NCI-H510A treated with DMSO at 0.1 percent for 48 hours (cell line): ENCODE measurements around the gene BID.
A peak's percentile ranks its signal among the peaks of the same experiment; 100 is the strongest.

Source experiments
- DNase-seq: peaks from one replicate; lab custom pipeline; 2025; lab: John Stamatoyannopoulos, UW

BID gene

GRCh38 chr22:17803609-17804270, 29.5 kb upstream of the BID start:
- no peak for DNase-seq

- no peak for DNase-seq
These were observed 28.6 kb upstream of the BID start for GRCh38 chr22:17802822-17803221.

DNA sequence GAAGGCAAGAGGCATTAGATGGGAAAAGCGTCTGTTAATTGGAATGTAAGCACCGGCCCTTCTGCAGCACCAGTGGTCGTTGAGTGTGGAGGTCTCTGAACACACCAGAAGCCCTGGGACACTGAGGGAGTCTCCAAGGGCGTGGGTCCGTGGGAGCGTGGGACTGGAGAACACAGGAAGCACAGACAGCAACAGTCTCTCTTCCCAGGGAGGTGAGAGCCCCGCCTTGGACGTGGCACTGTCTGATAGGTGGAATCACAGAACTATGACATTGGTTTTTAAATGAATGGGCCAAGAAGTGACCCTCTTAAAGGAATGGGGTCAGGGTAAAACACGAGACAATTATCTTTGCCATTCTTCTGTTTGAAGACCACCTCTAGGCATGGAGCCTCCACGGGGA, 28.1 kb upstream of the BID start:
- DNase-seq = no peak

GRCh38 chr22:17797721-17798559, 23.7 kb upstream of the BID start:
- no peak for DNase-seq

DNA sequence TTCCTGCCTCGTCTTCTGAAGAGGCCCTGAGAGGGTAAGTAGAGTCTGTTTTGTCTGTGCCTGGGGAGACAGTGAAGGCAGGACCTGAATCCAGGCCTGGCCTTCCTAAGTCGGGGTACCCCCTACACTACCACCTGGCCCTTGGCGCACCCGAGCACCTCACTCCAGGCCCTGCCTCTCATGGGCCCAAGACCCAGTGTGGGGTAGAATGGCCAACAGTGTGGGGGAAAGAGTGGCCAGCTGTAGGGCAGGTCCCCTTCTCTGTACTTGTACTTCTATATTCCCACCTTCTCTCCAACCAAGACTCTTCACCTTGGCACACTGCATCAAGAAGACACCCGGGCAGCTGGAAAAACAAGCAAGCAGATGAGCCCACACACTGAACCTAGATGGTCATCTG, 22.4 kb upstream of the BID start:
- DNase-seq = no peak

DNA sequence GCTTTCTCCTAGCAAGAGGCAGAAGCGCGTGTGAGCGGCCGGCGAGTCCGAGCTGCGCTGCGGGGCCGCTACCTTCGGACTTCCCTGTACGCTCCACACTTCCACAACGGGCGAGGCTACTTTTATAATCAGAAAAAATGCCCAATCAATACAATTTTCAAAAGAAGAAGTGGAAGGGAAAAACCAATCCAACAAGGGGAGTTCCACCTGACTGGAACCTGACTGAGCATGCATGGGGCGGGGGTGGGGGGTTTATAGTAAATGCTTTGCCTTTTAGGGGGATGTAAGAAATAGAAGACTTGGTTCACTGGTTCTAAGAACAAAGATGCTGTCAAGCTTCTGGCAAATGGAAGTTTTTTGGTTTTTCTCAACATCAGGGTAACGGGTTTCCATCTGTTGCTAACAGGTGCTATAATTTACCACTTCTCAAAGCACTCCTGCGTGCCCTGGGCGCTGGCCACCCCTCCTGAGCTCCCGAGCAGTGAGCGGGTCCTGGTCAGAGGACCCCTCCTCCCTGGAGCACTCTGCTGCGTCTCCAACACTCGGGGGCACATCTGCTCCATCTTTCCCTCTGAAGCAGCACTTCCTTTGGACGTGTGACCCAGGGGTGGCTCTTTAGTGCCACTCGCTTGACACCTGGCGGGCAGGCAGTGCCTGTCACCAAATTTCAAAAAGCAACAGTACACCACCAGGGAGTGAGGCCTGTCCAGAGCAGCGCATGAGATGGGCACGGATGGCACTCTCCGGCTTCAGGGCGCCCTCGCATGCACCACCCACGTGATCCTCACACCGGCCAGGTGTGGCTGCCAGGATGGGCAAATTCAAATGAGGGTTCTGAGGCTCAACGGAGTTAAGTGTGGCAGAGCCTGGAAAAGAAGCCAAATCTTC, 21.6 kb upstream of the BID start:
- DNase-seq = no peak

DNA sequence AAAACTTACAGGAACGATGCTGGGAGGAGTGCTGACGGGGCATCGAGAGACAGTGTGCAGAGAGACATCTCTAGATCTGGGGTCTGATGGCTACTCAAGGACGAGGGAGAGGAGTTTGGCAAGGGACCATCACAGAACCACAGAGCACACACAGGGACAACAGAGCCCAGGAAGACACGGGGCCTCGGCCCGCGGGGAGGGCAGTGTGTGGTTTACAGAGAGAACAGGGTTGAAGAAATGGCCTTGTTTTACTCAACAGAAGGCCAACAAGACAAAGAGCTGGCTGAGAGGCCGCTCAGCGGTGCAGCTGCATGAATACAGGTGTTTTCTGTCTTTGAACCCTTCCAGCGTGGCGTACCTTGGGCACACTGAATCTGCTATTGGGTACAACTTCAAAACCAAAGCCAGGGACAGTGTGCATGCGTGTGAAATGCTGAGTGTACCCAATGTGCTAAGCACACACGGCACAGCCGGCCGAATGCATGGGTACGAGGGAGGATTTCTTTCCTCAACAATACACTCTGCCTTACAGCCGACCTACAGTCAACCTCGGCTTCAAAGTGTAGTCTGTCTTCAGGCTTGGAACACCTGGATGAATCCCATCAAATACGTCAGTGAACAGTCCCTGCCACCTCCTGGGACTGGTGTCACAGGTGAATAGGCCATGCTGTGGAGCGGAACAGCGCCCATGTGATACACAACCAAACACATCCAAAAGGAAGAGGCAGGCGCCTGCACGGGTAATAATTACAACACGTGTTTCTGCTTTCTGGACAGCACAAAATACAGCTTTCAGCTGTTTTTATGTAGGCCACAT, 20.7 kb upstream of the BID start:
- DNase-seq = no peak

DNA sequence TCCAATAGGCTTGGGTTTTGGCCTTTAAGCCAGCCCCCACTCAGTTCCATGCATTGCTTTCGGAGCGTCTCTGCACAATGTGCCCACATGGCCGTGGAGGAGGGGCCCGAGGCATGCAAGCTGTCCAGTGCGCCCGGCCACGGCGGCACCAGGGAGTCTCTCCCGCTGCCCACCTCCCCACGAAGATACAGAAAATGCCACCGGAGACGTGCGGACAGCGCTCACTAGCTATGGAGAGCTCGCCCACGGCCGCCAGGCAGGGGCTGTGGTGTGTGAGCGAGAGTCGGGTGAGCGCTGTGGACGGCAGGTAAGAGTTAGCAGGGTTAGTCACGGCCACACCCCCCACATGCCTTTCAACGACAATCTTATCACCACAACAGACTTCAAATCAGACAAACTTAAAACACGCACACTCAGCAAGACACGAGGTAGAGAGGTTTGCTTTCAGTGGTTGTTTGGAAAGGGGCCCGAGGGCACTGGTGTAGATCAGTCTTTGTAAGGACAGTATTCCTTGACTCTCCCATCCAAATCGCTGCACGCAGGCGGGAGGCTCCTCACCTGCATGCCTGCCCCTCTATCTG, 18.7 kb upstream of the BID start:
- no peak for DNase-seq

DNA sequence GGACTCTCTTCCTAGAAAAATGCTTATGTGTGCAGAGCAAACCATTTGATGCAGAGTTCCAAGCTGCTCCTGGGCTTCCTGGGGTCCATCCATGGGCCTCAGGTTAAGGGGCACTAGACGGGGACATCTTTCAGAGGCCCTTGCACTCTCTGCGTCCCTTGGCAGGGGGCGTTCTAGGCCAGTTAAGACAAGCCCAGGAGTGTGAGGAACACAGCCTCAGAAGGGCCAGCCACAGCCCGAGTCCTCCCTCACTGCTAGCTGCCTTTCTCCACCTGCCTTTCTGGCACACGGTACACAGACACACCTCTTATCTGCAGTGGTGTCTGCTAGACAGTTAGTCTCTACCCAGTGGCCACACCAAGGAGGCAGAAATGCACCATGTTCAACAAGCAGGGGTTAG, 18.0 kb upstream of the BID start:
- DNase-seq = no peak

DNA sequence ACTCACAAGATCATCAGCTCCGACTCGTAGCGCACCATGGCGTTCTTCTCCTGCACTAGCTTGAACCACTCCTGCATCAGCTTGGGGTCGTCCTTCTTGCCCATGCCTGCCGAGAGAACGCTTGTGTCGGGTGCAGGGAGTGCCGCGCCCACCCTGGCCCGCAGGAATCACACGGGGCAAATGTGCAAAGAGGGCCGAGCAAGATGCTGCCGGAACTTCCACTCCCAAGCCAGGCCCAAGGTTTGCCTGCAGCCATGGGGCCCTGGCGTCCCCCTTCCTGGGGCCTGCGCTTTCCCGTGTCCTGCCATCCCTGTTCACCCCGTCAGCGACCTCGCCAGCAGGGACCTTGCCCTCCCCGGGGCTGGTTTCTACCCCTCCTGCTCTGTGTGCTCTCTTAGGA, 16.9 kb upstream of the BID start:
- no peak for DNase-seq

GRCh38 chr22:17789379-17790200, 15.3 kb upstream of the BID start:
- no peak for DNase-seq

DNA sequence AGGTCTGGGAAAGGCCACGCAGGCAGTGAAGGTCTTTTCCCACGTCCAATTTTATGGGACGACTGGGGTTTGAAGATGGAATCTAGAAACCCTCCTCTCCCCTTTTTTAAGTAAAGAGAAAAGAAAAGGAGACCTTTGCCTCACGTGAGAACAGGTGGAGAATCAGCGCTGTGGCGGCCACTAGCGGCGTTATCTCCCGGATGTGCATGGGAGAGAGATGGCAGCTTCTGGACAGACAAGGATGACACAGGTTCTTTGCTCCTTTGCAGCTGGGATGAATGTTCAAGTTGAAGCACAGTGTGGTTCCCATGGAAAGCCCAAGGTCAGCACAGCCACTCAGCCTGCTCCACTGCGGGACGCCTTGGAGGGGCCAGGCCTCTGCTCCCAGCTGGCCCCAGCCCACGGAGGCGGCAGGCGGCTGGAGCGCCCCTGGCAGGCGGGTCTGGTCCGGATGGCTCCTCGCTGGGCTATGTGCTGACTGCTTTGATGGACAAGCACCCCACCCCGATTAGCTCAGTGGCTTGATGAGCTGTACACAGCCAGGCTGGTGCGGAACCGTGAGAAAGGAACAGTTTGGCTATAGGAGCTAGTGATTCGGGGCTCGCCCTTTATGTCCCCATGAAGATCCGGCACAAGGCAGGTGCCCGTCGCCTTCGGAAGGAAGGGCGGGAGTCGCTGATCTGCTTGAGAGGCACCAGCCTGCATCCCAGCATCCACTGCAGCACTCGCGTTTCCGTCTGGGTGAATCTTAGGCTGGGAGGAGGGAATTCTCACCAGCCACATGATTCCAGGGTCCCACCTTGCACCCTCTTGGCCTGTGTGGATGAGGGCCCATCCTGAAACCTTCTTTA, 14.5 kb upstream of the BID start:
- no peak for DNase-seq

DNA sequence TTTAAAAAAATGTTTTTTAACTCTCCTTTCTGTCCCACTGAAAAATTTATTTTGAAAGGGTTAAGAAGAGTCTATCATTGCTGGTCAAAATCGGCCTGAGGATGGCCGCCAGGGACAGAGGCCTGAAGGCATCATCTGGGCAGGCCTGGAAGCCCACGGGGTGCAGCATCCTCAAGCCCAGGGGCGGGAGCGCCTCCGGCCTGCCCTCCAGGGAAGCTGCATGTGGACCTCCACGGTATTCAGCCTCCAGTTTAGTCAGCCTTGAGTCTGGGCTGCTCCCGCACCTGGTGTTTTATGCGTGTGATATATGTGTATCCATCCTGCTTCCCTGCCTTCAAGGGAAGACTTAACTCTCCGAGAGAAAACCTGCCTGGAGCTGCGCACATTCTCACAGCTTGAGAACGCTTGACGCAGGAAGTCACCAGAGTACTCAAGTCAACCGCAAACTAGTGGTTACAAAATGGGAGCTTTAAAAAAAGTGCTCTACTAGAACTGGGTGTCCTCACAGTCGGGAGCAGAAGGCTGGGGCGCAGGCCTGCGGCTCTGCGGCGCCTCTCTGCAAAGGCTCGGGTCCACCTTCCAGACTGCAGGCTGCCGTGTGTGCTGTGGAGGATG, 13.6 kb upstream of the BID start:
- no peak for DNase-seq

GRCh38 chr22:17787241-17787640, 13.0 kb upstream of the BID start:
- DNase-seq = no peak

GRCh38 chr22:17786435-17787161, 12.3 kb upstream of the BID start:
- DNase-seq = peak; percentile 11

- no peak for DNase-seq
These were observed 11.2 kb upstream of the BID start for GRCh38 chr22:17785185-17786184.

DNA sequence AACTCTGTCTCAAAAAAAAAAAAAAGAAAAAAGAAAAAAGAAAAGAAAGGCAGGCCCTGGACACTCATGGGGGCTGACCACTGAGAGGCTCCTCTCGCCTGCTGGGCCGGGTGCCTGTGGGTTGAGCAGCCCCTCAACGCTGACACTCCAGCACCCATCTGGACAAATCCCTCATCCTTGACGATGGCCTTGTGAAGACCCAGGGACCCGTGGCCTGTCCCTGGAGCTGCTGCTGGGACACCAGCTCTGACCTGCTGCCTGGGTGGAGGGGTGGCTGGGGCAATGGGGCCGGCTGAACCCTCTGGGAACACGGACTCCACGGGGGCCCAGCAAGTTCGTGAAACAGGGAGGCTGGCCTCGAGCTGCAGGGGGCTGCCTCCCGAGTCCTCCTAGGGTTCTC, 10.5 kb upstream of the BID start:
- no peak for DNase-seq
